PC-9 (cell line): Measurements from ENCODE around the gene G6PC3. TPM values are rescaled to one million over a fixed set of nuclear protein-coding genes. Genes with fewer than 3 reads are reported as not detected.

Experiments
- BruUV-seq: library from RNA; stranded (reverse); fragments of 400-500 nt; replicated peaks from 2 replicates; lab custom pipeline; 2021; lab: Mats Ljungman, UMichigan
- CTCF ChIA-PET: fragments of 300-600 bp; sonication (Branson Sonifier 250); formaldehyde crosslinking; loops from one replicate; lab custom pipeline; 2022; ENCODE audit warnings: antibody characterized with exemption; lab: Charles Lee
- POLR2A ChIA-PET: fragments of 300-600 bp; sonication (Branson Sonifier 250); formaldehyde crosslinking; loops from one replicate; lab custom pipeline; 2022; ENCODE audit warnings: antibody characterized with exemption; ENCODE audit not compliant: unreplicated experiment; lab: Charles Lee
- DNase-seq, 2 experiments: peaks; one replicate each; pipeline versions ENCODE4 v3.0.0 to v3.0.0-alpha.2; 2015 to 2022; ENCODE audit warnings: mixed read lengths in 1 of 2
- H2AFZ ChIP-seq: fragments of 200-600 bp; sonication (generic); 2 replicates; pipeline ENCODE4 v1.8.1; 2017; ENCODE audit warnings: antibody characterized with exemption
- H3F3A ChIP-seq: fragments of 200-600 bp; sonication (generic); 2 replicates; pipeline ENCODE4 v1.8.1; 2017; ENCODE audit warnings: antibody characterized with exemption, mild to moderate bottlenecking, low read depth; ENCODE audit not compliant: insufficient read depth
- H3K27ac ChIP-seq: fragments of 200-600 bp; sonication (generic); 2 replicates; pipeline ENCODE4 v1.6.1; 2016; ENCODE audit warnings: mixed run types
- H3K27me3 ChIP-seq: fragments of 200-600 bp; sonication (generic); 2 replicates; pipeline ENCODE4 v1.6.1; 2016; ENCODE audit warnings: low read depth, mixed run types; ENCODE audit not compliant: insufficient read depth
- H3K36me3 ChIP-seq: fragments of 200-600 bp; sonication (generic); 2 replicates; pipeline ENCODE4 v1.6.1; 2016; ENCODE audit warnings: low read depth, mixed run types
- H3K4me1 ChIP-seq: fragments of 200-600 bp; sonication (generic); replicated peaks from 2 replicates; pipeline ENCODE4 v1.6.1; 2016; ENCODE audit warnings: mixed run types; ENCODE audit not compliant: insufficient read depth
- H3K4me2 ChIP-seq: fragments of 200-600 bp; sonication (generic); 2 replicates; pipeline ENCODE4 v1.6.1; 2017; ENCODE audit warnings: mixed run types
- H3K4me3 ChIP-seq: fragments of 200-600 bp; sonication (generic); 2 replicates; pipeline ENCODE4 v1.6.1; 2016; ENCODE audit warnings: mixed run types
- H3K79me2 ChIP-seq: fragments of 200-600 bp; sonication (generic); 2 replicates; pipeline ENCODE4 v1.6.1; 2017; ENCODE audit warnings: low read depth, mixed run types
- H3K9me2 ChIP-seq: fragments of 200-600 bp; sonication (generic); 2 replicates; pipeline ENCODE4 v1.8.1; 2017; ENCODE audit warnings: mild to moderate bottlenecking; ENCODE audit not compliant: insufficient read depth
- H3K9me3 ChIP-seq: fragments of 200-600 bp; sonication (generic); 2 replicates; pipeline ENCODE4 v1.8.1; 2016; ENCODE audit warnings: low read depth; ENCODE audit not compliant: insufficient read depth
- H4K20me1 ChIP-seq: fragments of 200-600 bp; sonication (generic); 2 replicates; pipeline ENCODE4 v1.8.1; 2017; ENCODE audit not compliant: insufficient read depth
- CTCF ChIP-seq: fragments of 200-600 bp; sonication (generic); conservative IDR thresholded peaks from 2 replicates; pipeline ENCODE4 v1.6.1; 2017; ENCODE audit warnings: mixed run types, antibody characterized with exemption, mild to moderate bottlenecking, moderate library complexity
- EZH2 ChIP-seq: fragments of 200-600 bp; sonication (generic); IDR thresholded peaks from 2 replicates; pipeline ENCODE4 v1.8.0; 2017; ENCODE audit warnings: antibody characterized with exemption, low read depth
- intact Hi-C: fragments of 100-400 bp; cut with micrococcal nuclease; formaldehyde crosslinking; loops from one replicate; pipeline ENCODE4 v1.10.0; 2022; ENCODE audit not compliant: unreplicated experiment
- total RNA-seq: library from RNA; stranded (reverse); gene quantifications from 2 replicates; pipeline ENCODE4 v1.2.3, GENCODE V29; 2021

The G6PC3 gene
- total RNA-seq, 1 experiment from 2014 or later, result 69.3 TPM

GRCh38 chr17:44069974-44070454, 521 bp upstream of the G6PC3 start:
- Histone ChIP-seq H3K4me1 (peaks cover 42% of the 10 kb centered on the region), H3K4me2 (peak overlapping the region; percentile 84), H3K9me2 (no peaks in the 10 kb centered on the region), H3K9me3 (no peaks in the 10 kb centered on the region), H3K27ac (peak overlapping the region; percentile 87), H4K20me1 (no peaks in the 10 kb centered on the region; the same call in 1 of the 2 replicates), H3K36me3 (0 out of 2 replicates have a peak, but pooled peaks cover 3% of the 10 kb centered on the region), H3F3A (peaks cover 52% of the 10 kb centered on the region), H3K79me2 (peaks cover 49% of the 10 kb centered on the region), H3K4me3 (peak overlapping the region; percentile 66), H2AFZ (peak overlapping the region; percentile 91), H3K27me3 (no peaks in the 10 kb centered on the region)
- peak in 1 of 2 experiments; percentile 53 for DNase-seq
- POLR2A ChIA-PET, result interaction anchor here (0.6 kb wide), 2 partner anchors 13 to 603 kb away, joined by 15 to 17 read pairs; no protein-coding TSS in a partner anchor
- CTCF ChIA-PET, result interaction anchor here (0.7 kb wide), 1 partner anchor 276 kb away, joined by 3 read pairs; no protein-coding TSS in a partner anchor
- BruUV-seq, result TSS peak; percentile 27
- intact Hi-C loops, result loop anchor here (1.0 to 10.0 kb wide), 5 partner anchors 37 to 275 kb away; partner anchors contain the start of genes GRN and TMUB2
- TF ChIP-seq CTCF, result no peak
- TF ChIP-seq EZH2, result no peak

DNA sequence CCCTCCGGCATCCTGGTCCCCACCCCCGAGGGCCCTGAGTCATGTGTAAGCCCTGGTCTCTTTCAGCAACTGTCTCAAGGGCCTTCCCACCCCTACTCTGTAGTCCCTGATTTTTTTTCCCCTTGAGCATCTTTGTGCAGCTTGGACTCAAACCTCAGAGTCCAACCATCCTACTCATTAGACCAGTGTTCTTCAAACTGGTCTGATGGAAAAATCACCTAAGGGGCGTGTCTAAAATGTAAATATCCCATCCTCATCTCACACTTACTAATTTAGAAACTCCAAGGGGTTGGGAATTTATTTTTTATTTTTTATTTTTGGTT, 624 bp downstream of the G6PC3 start:
- Histone ChIP-seq H3K27ac (peak overlapping the region; percentile 87), H3K79me2 (peaks cover 37% of the 10 kb centered on the region), H3F3A (peaks cover 42% of the 10 kb centered on the region), H2AFZ (peak overlapping the region; percentile 89), H3K9me3 (no peaks in the 10 kb centered on the region), H3K4me3 (peak overlapping the region; percentile 66), H3K4me2 (peak overlapping the region; percentile 84), H3K36me3 (0 out of 2 replicates have a peak, but pooled peaks cover 7% of the 10 kb centered on the region), H4K20me1 (no peaks in the 10 kb centered on the region; the same call in 1 of the 2 replicates), H3K27me3 (no peaks in the 10 kb centered on the region), H3K4me1 (peaks cover 40% of the 10 kb centered on the region), H3K9me2 (no peaks in the 10 kb centered on the region)
- TF ChIP-seq EZH2 (no peak), CTCF (no peak)
- intact Hi-C loops, result loop anchor here (2.0 to 10.0 kb wide), 4 partner anchors 36 to 274 kb away; partner anchors contain the start of genes GRN and TMUB2
- DNase-seq, result peak in 1 of 2 experiments; percentile 72
- BruUV-seq, result TSS peak; percentile 62
- ChIA-PET POLR2A (interaction anchor here (0.6 to 1.0 kb wide), 2 partner anchors 53 to 75 kb away, joined by 3 to 22 read pairs; no protein-coding TSS in a partner anchor), CTCF (interaction anchor here (0.7 kb wide), 1 partner anchor 63 kb away, joined by 3 read pairs; no protein-coding TSS in a partner anchor)

DNA sequence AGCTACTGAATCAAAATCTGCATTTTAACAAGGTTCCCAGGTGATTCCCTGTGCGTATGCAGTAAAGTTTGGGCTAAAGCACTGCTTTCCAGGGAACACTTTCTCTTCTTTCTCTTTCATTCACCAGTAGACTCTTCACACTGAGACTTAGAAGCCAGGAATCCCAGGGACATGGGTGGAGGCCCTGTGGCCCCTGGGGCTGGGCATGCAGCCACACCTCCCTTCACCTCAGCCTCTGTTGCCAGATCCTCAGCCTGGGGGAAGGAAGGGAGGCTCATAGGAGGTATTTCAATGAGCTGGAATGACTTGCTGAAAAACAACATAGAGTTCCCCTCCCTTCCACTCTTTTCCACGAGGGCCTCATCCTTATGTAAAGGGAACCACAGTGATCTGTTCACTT, 1.2 kb downstream of the G6PC3 start:
- peak overlapping the region; percentile 87 for H3K27ac ChIP-seq
- H3K4me2 ChIP-seq, result peak overlapping the region; percentile 84
- H3K9me3 ChIP-seq, result no peaks in the 10 kb centered on the region
- no peak overlapping the region; the same call in 1 of the 2 replicates for H2AFZ ChIP-seq
- peak; percentile 51 to 68 for DNase-seq
- intact Hi-C loops, result loop anchor here (2.0 to 10.0 kb wide), 4 partner anchors 36 to 273 kb away; partner anchors contain the start of genes GRN and TMUB2
- CTCF ChIA-PET, result interaction anchor here (0.5 to 0.7 kb wide), 2 partner anchors 63 to 264 kb away, joined by 3 to 8 read pairs; no protein-coding TSS in a partner anchor
- POLR2A ChIA-PET, result interaction anchor here (0.6 to 1.0 kb wide), 2 partner anchors 52 to 980 kb away, joined by 12 to 22 read pairs; no protein-coding TSS in a partner anchor
- H3K36me3 ChIP-seq, result 0 out of 2 replicates have a peak, but pooled peaks cover 7% of the 10 kb centered on the region
- H4K20me1 ChIP-seq, result no peaks in the 10 kb centered on the region; the same call in 1 of the 2 replicates
- no TSS peak for BruUV-seq
- H3K9me2 ChIP-seq, result no peaks in the 10 kb centered on the region
- peak overlapping the region; percentile 66 for H3K4me3 ChIP-seq
- H3K27me3 ChIP-seq, result no peaks in the 10 kb centered on the region
- H3K4me1 ChIP-seq, result peaks cover 38% of the 10 kb centered on the region
- H3K79me2 ChIP-seq, result peaks cover 35% of the 10 kb centered on the region
- peaks cover 38% of the 10 kb centered on the region for H3F3A ChIP-seq
- TF ChIP-seq CTCF (no peak), EZH2 (no peak)
